SKM-1 treated with dmso at 0.1 percent for 144 hours (cell line): ENCODE measurements around the gene SNAP29.
"Not testable (repeated sequence)": the region's sequence is repeated elsewhere in the genome, so short reads cannot be mapped to it uniquely, and the experiment has no call there.

Source experiments
- DNase-seq: peaks from one replicate; lab custom pipeline; 2025; ENCODE audit not compliant: unreplicated experiment; lab: John Stamatoyannopoulos, UW

The SNAP29 gene

GRCh38 chr22:20834206-20834605 lies 24.6 kb upstream of the SNAP29 start:
- DNase-seq, result no peak

DNA sequence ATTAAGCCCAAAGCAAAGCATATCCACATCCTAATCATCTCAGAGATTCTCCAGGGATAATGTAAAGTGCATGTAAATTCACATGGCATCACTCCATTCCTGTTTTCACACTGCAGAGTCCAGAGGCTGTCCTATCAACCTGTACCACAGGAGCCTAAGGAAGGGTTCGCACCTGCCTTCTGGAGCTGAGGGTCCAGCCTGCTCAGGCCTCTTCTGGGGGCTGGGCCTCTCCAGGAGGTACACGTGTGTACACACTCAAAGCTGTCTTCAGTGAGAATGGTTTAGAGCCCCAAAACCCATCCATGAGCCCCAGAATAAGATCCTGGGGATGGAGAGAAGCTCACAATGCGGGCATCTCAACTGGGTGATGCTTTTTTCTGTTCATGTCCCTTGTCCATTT lies 24.1 kb upstream of the SNAP29 start:
- DNase-seq, result no peak

DNA sequence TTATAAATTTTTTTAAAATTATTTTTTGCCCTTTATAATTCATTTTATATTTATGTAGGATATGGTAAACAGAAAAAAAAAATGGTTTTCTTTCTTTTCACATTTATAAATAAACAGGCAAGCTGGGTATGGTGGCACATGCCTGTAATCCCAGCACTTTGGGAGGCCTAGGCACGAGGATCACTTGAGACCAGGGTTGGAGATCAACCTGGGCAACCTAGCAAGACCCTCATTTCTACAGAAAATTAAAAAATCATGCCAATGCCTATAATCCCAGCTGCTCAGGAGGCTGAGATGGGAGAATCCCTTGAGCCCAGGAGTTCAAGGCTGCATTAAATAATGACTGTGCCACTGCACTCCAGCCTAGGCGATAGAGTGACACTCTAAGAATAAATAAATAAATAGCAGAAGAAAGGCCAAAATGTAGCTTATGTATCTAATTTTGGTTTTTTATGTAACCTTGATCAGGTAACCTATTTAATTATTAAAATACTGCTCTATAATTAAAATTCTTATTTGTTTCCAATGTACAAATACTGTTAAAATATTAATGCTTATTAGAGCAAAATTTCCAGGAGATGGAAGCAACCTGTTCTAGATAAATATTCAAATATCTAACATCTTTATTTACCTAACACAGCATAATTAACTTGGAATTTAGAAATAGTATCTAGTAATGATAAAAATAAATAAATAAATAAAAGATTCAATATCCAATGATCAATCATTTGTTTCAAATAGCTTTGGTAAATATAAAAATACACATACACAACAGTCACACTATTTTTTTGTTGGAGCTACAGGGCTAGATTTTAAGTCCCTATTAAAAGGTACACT lies 21.6 kb upstream of the SNAP29 start:
- DNase-seq, result no peak

DNA sequence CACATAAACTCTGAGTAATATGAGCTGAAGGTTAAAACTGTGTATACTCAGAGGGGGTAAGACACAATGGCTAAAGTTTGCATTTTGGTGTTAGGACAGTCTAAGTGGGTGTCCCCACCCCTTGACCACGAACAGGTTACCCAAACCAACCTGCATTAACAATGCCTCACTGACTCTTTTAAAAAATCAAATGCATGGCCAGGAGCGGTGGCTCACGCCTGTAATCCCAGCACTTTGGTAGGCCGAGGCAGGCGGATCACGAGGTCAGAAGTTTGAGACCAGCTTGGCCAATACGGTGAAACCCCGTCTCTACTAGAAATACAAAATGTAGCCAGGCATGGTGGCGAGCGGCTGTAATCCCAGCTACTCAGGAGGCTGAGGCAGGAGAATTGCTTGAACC lies 19.5 kb upstream of the SNAP29 start:
- not testable (repeated sequence) for DNase-seq

- DNase-seq, result no peak
These were observed 18.8 kb upstream of the SNAP29 start for GRCh38 chr22:20839837-20840645.

- DNase-seq, result no peak
These were observed 18.0 kb upstream of the SNAP29 start for GRCh38 chr22:20840646-20841371.

DNA sequence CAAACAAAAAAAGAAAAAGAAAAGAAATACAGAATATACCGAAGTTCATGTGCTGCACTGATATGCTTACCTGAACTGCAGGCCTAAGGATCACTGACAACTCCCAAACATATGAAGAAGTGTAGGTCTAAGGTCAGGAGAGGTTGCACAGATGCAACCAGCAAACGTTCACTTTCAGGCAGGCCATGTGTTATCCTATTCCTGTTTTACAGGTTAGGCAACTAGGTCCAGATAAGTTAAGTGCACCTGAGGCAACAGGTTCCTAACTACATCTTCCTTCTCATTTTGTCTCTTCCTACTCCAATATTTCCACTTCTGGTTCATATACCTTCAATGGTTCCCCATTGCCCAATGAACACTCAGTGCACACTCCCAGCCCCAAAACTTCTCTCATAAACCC lies 15.3 kb upstream of the SNAP29 start:
- DNase-seq, result no peak

DNA sequence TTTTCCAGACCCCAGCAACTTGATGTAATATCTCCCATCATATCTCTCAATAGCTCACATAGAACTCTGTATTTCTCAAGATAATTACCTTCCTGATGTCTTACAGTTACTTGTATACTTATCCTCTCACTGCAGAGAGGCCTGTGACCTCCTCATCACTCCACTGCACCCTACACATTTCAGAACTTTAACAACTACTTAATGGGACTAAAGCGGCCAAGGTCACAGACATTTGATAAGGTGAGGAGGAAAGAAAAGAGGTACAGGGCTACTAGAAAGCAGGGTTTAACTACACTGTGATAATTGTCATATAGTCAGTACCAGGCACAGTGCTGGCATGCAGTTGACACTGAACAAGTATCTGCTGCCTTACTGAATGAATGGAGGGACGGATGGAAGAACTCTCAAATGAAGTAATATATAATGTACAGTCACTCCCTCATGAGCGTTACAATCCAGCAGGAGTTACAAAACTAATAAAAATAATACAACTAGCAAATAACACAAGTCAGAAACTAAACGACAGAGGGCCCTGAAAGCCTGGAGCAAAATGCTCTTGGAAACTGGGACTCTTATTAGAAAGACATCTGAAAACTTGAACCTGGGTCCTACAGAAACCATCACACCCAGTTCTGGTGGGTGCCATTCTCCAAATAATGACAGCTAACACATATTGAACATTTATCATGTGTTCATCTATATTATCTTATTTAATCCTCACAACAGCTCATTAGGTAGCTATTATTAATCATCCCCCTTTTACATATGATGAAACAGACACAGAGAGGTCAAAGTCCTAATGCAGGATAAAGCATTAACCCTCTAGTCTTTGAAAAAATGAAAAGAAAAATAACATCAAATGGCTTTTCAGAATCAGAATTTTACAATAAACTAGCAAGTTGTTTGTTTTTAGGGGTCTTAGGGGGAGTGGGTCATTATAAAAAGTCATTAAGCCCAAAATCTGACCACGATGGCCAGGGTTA lies 14.5 kb upstream of the SNAP29 start:
- DNase-seq, result no peak

GRCh38 chr22:20847318-20847822 lies 11.4 kb upstream of the SNAP29 start:
- no peak for DNase-seq

GRCh38 chr22:20852076-20852475 lies 6.7 kb upstream of the SNAP29 start:
- DNase-seq, result no peak

DNA sequence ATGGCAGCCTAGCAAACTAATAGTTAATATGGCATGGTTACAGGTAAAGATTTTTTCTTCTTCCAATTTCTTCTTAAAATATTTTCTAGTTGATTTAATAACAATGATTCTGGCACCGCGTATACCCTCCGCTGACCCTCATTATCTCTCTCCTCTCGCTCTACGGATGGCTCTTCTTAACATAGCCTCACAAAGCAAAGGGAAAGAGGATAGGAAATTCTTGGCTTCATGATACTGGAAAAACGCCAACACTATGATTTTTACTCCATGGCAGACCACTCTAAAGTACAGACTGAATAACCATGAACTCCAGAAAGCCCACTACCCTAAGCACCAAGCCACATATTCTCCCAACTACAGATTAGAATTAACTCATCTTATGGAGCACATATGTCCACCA lies 6.3 kb upstream of the SNAP29 start:
- no peak for DNase-seq

- no peak for DNase-seq
These were observed 5.6 kb upstream of the SNAP29 start for GRCh38 chr22:20853236-20853660.

DNA sequence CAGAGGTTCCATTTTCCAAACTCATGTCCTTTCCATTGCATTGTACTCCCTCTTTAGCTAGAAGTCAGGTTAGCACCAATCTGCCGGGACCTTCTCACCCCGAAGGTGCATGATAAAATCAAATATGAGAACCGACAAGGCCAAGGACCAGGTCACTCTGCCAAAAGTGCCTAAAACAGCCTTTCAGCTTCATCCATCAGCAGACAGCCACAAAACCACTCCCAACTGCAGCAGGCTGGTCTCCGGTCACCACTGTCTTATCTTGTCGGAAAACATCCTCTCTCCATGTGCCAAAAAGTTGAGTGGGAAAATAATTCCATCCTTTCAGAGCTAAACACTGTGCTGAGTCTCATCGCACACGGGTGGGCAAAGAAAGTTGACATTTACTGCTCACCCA lies 1.6 kb upstream of the SNAP29 start:
- DNase-seq, result no peak

- peak; percentile 73 for DNase-seq
These were observed 781 bp upstream of the SNAP29 start for GRCh38 chr22:20857838-20858614.

DNA sequence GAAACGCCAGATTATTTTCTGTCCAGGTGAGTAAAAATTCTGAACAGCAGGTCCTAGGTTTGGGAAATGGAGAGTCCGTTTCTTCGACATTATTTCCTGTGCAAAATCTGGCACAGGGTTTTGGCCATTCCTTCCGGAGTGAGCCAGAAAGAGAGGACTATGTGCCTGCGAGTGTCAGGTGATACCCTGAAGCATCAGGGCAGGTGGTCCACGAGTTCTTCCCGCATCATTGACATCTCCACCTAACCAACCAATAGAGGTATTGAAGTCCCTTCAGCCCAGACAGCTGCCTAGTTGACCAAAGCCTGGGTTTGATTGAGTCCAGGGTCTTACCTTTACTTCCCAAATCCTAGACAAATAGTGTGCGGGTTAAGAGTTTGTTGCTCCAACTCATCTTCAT lies 808 bp downstream of the SNAP29 start:
- DNase-seq, result no peak

- DNase-seq, result no peak
These were observed 3.7 kb downstream of the SNAP29 start for GRCh38 chr22:20862540-20862939.

- DNase-seq, result no peak
These were observed 4.6 kb downstream of the SNAP29 start for GRCh38 chr22:20863366-20863765.

DNA sequence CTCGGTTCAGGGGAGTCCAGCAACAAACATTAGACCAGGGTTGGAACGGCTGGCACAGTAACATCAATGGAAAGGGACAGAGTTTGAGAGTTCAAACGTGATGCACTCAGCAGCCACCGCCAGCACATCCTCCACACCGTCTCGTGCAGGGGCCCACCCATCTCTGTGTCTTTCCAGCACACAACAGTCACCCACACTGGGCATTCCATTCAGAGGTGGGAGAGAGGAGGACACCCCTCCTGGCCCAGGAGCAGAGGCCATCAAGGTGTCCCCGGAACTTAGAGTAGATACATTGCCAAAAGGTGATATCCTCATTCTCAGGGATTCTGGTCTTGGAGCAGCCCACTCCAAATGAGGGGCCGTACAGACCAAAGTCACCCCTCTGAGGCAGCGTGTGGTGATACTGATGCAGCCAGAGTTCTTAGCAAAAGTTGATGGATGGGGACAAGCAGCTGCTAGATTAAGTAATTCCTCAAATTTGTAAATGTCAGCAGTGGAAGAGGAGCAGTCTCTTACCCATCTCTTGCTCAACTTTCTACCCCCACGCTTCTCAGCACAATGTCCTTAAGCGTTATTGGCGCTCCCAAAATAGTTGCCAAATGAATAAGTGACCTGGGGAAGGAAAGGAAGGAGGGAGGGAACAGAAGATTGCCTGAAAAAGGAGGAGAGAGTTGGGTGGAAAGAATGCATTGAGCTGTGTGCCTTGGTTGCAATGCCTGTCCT lies 5.5 kb downstream of the SNAP29 start:
- no peak for DNase-seq

DNA sequence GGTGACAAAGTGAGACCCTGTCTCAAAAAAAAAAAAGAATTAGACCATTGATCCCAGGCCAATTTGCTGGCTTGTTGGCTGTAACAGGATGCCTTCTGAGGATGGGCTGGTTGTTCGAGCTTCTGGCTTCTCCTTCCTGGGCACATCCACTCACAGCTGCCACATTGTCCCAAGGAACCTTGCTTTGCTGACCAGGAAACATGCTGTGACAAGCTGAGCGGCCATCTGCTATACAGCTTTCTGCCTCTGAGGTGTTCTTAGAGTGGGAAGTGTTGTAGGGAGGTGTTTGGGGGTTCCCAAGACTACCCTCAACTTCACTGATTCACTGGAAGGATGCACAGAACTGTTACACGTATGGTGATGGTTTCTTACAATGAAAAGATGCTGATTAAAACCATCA lies 6.5 kb downstream of the SNAP29 start:
- DNase-seq, result no peak
